ENCODE results near the gene FILIP1L.

Gene FILIP1L

DNA sequence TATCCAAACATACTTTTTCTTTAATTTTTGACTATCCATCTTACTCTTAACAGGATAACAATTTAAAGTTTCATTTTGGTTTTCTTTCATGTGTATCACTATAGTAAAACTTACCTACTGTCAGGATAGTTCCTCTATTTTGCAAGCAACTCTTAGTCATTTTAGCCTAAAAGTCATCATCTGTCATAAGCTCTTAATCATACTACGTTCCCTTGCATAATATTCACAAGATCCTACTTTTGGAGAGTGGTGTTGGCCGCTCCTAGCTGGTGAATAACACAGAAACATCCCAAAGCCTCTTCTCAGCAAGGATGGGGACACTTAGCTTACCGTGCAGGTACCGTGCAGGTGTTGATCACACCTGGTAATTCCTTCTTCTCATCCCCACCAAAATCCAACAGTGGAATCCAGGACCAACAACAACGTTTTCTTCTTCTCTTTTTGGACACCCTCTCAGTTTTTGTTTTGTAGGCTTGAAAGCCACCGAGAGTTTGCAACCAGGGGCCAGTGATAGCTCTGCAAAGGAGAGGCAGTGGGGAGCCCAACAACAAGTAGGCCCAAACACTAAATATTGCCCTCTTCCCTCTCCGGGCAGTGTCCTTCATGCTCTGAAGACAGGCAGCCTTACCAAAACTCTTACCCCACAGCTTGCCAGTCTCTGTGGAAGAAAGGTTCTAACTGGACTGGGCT lies 433 bp downstream of the FILIP1L start:
- H3K4me3 ChIP-seq (ENCODE audit: low read depth, low read length): no peak overlapping the region
- no peaks in the 10 kb centered on the region for H3K27me3 ChIP-seq (ENCODE audit: control insufficient read depth, insufficient read depth, low read length)
- no peak overlapping the region for H3K4me2 ChIP-seq (ENCODE audit: low read length)
- no peak overlapping the region for H3K9ac ChIP-seq
- H3K27ac ChIP-seq: no peak overlapping the region
- TF ChIP-seq, protein P1, sequence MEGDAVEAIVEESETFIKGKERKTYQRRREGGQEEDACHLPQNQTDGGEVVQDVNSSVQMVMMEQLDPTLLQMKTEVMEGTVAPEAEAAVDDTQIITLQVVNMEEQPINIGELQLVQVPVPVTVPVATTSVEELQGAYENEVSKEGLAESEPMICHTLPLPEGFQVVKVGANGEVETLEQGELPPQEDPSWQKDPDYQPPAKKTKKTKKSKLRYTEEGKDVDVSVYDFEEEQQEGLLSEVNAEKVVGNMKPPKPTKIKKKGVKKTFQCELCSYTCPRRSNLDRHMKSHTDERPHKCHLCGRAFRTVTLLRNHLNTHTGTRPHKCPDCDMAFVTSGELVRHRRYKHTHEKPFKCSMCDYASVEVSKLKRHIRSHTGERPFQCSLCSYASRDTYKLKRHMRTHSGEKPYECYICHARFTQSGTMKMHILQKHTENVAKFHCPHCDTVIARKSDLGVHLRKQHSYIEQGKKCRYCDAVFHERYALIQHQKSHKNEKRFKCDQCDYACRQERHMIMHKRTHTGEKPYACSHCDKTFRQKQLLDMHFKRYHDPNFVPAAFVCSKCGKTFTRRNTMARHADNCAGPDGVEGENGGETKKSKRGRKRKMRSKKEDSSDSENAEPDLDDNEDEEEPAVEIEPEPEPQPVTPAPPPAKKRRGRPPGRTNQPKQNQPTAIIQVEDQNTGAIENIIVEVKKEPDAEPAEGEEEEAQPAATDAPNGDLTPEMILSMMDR (IDR thresholded peaks at IDR 0.05): no peak
- H3K79me2 ChIP-seq: no peaks in the 10 kb centered on the region
- peaks cover 3% of the 10 kb centered on the region for H3K4me1 ChIP-seq
- no peak overlapping the region for H2AFZ ChIP-seq
- H3K9me3 ChIP-seq (ENCODE audit: control insufficient read depth, low read length): no peaks in the 10 kb centered on the region
- no peaks in the 10 kb centered on the region for H3K36me3 ChIP-seq (ENCODE audit: control insufficient read depth, insufficient read depth, low read length)

DNA sequence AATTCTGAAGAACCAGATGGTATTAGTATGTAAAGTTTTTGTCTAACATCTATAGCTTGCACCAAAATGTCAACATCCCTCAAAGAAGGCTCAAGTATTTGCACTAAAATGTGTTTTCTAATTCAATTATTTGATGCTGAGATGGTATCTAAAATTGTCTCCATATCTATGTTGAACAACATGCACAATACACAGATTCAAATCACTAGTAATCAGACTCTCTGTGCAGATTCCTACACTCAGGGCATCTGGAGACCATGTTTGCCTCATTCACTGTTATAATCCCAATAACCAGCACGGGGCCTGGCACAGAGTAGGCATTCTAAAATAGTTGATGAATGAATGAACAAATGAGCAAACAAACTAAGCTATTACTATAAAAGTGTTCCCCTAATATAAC lies 2.6 kb downstream of the FILIP1L start:
- Histone ChIP-seq H3K27ac (no peak overlapping the region), H3K36me3 (ENCODE audit: control insufficient read depth, insufficient read depth, low read length) (no peaks in the 10 kb centered on the region), H3K9ac (no peak overlapping the region), H3K4me1 (peaks cover 22% of the 10 kb centered on the region), H3K4me3 (ENCODE audit: low read depth, low read length) (no peak overlapping the region), H3K9me3 (ENCODE audit: control insufficient read depth, low read length) (no peaks in the 10 kb centered on the region), H3K79me2 (no peaks in the 10 kb centered on the region), H3K4me2 (ENCODE audit: low read length) (no peak overlapping the region), H2AFZ (no peak overlapping the region), H3K27me3 (ENCODE audit: control insufficient read depth, insufficient read depth, low read length) (no peaks in the 10 kb centered on the region)
- TF ChIP-seq, protein P1 (IDR thresholded peaks at IDR 0.05): no peak

DNA sequence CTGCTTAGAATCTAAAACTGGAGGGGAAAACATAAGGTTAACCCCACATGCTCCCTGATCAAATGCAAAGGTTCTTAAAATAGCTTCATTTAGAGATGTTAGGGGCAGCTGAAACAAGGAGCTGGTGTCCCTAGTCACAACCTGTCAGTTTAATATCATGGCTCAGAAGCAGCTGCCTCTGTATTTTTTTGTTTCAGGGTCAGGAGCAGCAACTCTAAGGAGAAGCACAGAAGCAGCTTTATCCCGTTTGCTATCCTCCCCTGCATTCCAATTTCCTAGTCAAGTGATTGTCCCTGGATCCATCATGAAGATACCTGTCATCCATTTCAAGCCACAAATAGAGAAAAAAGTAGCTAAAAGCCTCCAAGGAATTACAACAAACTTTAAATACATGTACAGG lies 4.1 kb downstream of the FILIP1L start:
- Histone ChIP-seq H3K27me3 (ENCODE audit: control insufficient read depth, insufficient read depth, low read length) (no peaks in the 10 kb centered on the region), H3K4me3 (ENCODE audit: low read depth, low read length) (no peak overlapping the region), H2AFZ (no peak overlapping the region), H3K4me1 (peaks cover 23% of the 10 kb centered on the region), H3K9ac (no peak overlapping the region), H3K27ac (no peak overlapping the region), H3K9me3 (ENCODE audit: control insufficient read depth, low read length) (no peaks in the 10 kb centered on the region), H3K4me2 (ENCODE audit: low read length) (no peak overlapping the region), H3K79me2 (no peaks in the 10 kb centered on the region), H3K36me3 (ENCODE audit: control insufficient read depth, insufficient read depth, low read length) (no peaks in the 10 kb centered on the region)
- TF ChIP-seq, protein P1 (IDR thresholded peaks at IDR 0.05): no peak

DNA sequence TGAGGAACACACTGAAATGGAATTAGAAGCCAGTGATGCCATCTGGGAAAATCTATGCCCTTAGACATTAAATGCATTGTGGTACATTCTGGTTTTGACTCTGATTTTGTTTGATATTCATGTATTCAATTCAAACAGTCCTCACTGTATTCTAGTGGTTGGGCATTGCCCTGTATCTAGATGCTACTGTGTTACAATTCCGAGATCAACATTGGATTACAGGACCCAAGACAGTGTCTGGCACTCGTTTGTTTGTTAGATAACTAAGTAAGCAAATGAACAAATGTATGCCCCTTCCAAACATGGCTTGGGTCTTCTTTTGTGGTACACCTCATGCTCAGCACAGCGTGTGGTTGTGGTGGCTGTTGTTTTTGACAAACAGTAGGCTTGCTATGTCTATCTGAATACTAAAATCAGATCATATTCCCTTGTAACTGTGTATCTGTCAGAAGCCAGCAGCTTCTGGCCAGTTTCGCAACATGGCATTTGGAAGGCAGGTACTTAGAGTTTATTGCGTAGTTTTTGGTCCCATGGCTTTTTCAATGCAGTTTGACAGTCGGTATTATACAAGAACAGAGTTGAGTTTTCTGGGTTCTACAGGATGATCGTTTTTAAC lies 5.7 kb downstream of the FILIP1L start:
- H3K4me1 ChIP-seq: peaks cover 23% of the 10 kb centered on the region

More for the DNA sequence above, 5.7 kb downstream of the FILIP1L start:
- Histone ChIP-seq H3K27me3 (ENCODE audit: control insufficient read depth, insufficient read depth, low read length) (no peaks in the 10 kb centered on the region), H3K9me3 (ENCODE audit: control insufficient read depth, low read length) (no peaks in the 10 kb centered on the region), H3K4me2 (ENCODE audit: low read length) (no peak overlapping the region), H3K79me2 (no peaks in the 10 kb centered on the region), H3K36me3 (ENCODE audit: control insufficient read depth, insufficient read depth, low read length) (no peaks in the 10 kb centered on the region), H3K4me3 (ENCODE audit: low read depth, low read length) (no peak overlapping the region), H3K9ac (no peak overlapping the region), H2AFZ (peak overlapping the region; percentile 73), H3K27ac (no peak overlapping the region)
- TF ChIP-seq, protein P1 (IDR thresholded peaks at IDR 0.05): no peak

Data from parathyroid adenoma (tissue), 2 donors.